ENCODE measurements around the gene ATXN7L2.

DNA sequence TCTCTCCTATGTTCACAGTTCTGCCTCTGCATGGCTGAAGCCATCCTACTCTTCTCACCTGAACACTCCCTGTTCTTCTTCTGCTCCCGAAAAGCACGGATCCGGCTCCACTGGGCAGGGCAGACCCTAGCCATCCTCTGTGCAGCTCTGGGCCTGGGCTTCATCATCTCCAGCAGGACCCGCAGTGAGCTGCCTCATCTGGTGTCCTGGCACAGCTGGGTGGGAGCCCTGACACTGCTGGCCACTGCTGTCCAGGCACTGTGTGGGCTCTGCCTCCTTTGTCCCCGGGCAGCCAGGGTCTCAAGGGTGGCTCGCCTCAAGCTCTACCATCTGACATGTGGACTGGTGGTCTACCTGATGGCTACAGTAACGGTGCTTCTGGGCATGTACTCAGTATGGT is 12.0 kb downstream of the ATXN7L2 start:
- TF ChIP-seq CTCF (IDR thresholded peaks at IDR 0.05) (no peak), POLR2AphosphoS5 (IDR thresholded peaks at IDR 0.05) (no peak), POLR2A (IDR thresholded peaks at IDR 0.05) (no peak)

Data from gastroesophageal sphincter (tissue), 3 donors.